Lower leg skin (tissue), 4 donors: ENCODE data around the gene MCTP1. TPM values are rescaled to one million over a fixed set of nuclear protein-coding genes. Genes with fewer than 3 reads are reported as not detected.

Source experiments
- DNase-seq, 2 donors: peaks; one replicate each; pipeline ENCODE4 v3.0.0-alpha.2; 2019; ENCODE audit warnings: low spot score in 2 of 2
- H3K4me3 ChIP-seq: fragments of 200-600 bp; sonication (generic); 2 replicates; pipeline ENCODE4 v1.5.1; 2017; ENCODE audit warnings: mild to moderate bottlenecking, low read depth; ENCODE audit not compliant: poor library complexity, severe bottlenecking
- CTCF ChIP-seq, 3 donors: fragments of 450-650 bp; IDR thresholded peaks; one replicate each; pipeline ENCODE4 v1.5.1; 2016; ENCODE audit warnings: antibody characterized with exemption in 3 of 3, mild to moderate bottlenecking in 3 of 3, moderate library complexity in 2 of 3
- POLR2A ChIP-seq, 2 donors: fragments of 450-650 bp; IDR thresholded peaks; one replicate each; pipeline ENCODE4 v1.6.1; 2016 to 2017; ENCODE audit warnings: antibody characterized with exemption in 2 of 2, mild to moderate bottlenecking in 1 of 2, moderate library complexity in 1 of 2
- WGBS, 2 donors: methylation state at CpG; one replicate each; pipeline ENCODE4 v1.1.5; 2018; 5-methylcytosine and 5-hydroxymethylcytosine counted together
- intact Hi-C: fragments of 100-400 bp; cut with DNase I; formaldehyde crosslinking; loops from one replicate; pipeline ENCODE4 v1.15.0; 2023; ENCODE audit warnings: low total_unique reads
- total RNA-seq, 4 donors: library from RNA; depleted of rRNA; stranded (reverse); fragments of >200 nt; gene quantifications; one replicate each; pipeline ENCODE4 v1.1.0, GENCODE V29; 2016

MCTP1 gene
- total RNA-seq, 4 donors from 2014 or later: 6.3 to 36.5 (median 9.8) TPM

DNA sequence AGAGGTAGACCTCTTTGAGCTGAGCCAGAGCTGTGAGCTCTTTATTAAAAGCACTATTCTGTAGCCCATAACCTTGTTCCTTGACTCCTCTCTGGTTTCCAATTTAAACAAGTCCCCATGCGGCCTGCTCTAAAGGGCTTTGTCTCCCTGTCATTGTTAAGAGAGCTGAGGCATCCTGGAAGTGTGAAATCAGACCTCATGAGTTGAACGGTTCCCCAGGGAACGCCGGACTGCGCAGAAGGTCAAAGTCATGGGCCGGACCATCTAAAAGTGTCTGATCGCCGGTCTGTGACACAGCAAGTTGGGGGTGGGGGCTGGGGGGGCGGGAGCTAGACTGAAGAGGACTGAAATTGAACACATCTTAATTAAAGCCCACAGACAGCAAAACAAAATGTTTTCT is 400.6 kb downstream of the MCTP1 start:
- TF ChIP-seq CTCF (IDR thresholded peaks at IDR 0.05) (no peak), POLR2A (IDR thresholded peaks at IDR 0.05) (no peak)
- 69 to 73% methylated on average over 9 of the region's 9 CpGs for WGBS, 2 donors
- no peak for DNase-seq
- no peak overlapping the region for H3K4me3 ChIP-seq
- intact Hi-C loops: no loop called here

DNA sequence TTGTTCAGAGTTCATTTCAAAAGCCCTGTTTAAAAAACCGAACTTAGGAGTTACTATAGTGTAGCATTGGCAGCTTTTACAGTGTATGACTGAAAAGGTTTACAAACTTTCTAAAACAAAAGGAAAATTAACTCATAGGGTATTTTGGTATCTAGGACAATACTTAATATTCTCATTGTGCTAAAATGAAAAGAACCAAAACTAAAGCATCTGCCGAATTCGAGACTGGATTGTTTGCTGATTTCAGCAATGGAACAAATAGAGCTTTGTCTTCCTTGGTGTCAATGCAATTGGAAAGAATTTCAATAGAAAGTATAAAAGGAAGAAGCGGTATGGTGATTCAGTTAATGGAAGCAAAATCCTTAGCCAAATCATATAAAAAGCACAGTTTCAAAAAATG is 412.4 kb downstream of the MCTP1 start:
- TF ChIP-seq CTCF (IDR thresholded peaks at IDR 0.05): no peak
- TF ChIP-seq POLR2A (IDR thresholded peaks at IDR 0.05): no peak
- 81 to 83% methylated on average over 4 of the region's 4 CpGs for WGBS, 2 donors
- no peak for DNase-seq
- intact Hi-C loops: no loop called here
- no peak overlapping the region for H3K4me3 ChIP-seq

DNA sequence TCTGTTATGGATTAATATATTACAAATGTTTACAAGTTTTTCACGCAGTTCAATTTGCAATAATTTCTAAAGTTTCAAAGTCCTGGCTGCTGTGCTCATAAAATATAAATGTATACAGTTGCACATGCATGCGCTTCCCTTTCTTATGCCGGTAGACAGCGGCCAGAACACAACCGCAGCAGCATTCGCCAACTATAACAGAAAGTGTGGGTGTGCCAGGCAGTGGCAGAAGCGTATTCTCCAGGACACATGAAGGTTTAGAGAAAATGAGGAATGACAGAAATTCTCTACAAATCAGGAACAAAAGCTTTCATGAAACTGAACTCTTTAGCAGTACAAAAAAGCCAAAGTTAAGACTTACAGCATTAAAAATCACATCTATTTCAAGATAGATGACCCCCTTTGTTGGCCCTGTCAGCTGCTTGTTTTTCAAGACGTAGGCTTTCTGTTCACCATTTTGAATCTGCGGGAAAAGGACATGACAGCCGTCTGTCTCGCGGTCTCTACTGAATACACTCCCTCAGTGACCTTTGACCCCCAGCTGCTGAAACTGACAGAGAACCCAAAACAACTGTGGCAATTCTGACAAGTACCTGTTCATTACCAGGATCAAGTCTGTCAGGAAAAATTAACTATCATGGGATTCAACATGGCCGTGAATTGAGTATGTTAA is 414.2 kb downstream of the MCTP1 start:
- intact Hi-C loops: no loop called here
- no peak overlapping the region for H3K4me3 ChIP-seq
- no peak for DNase-seq
- TF ChIP-seq POLR2A (IDR thresholded peaks at IDR 0.05) (no peak), CTCF (IDR thresholded peaks at IDR 0.05) (no peak)
- WGBS, 2 donors: 82 to 83% methylated on average over 13 of the region's 13 CpGs

DNA sequence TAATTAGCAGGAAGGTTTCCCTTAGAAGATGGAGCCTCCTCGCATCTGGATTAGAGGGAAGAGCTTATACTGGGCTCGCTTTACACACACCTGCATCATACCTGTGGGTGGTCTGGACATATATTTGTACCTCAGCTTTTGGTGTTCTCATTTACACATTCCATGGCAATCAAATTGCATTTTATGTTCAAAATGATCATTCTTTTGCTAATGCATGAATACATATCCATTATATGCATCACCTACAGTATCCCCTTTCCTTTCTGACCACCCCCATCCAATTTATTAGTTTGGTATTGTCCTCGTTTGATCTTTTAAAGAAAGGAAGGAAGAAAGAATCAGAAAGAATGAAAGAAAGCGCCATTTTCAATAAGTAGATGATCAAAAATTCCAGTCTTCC is 415.0 kb downstream of the MCTP1 start:
- no peak for DNase-seq
- TF ChIP-seq POLR2A (IDR thresholded peaks at IDR 0.05): no peak
- intact Hi-C loops: no loop called here
- 84 to 86% methylated on average over 4 of the region's 4 CpGs for WGBS, 2 donors
- H3K4me3 ChIP-seq: no peak overlapping the region

GRCh38 chr5:94863951-94864350 is 420.9 kb downstream of the MCTP1 start:
- no peak for TF ChIP-seq CTCF (IDR thresholded peaks at IDR 0.05)
- no peak for TF ChIP-seq POLR2A (IDR thresholded peaks at IDR 0.05)
- no peak for DNase-seq
- WGBS, 2 donors: 43 to 47% methylated on average over 3 of the region's 3 CpGs
- H3K4me3 ChIP-seq: no peak overlapping the region
- intact Hi-C loops: no loop called here

DNA sequence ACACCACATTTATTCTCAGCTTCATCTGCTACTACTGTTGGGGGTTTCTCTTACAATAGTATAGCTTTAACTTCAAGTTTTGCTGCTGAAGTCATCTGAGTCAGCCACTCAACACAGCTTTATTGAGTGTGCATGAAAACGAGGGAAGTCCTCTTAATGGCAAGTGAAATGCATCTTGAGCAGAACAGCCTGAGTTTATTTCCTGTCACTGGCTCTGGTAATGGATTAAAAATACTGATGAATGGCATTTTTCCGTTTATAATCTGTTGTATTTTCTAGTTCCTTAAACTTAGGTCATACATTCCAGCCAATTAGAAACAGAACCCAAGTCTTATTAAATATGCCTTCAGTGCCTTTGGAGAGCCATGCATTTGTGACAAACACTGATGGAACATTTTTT is 427.8 kb downstream of the MCTP1 start:
- H3K4me3 ChIP-seq: no peak overlapping the region
- intact Hi-C loops: no loop called here
- TF ChIP-seq CTCF (IDR thresholded peaks at IDR 0.05) (no peak), POLR2A (IDR thresholded peaks at IDR 0.05) (no peak)
- WGBS, 2 donors: 33 to 39% methylated on average over 2 of the region's 2 CpGs
- DNase-seq: no peak
